Neural progenitor cell (in vitro differentiated cells): Measurements from ENCODE around the gene HEMGN. TPM values are rescaled to one million over a fixed set of nuclear protein-coding genes. Genes with fewer than 3 reads are reported as not detected.

Source experiments
- DNase-seq: peaks from one replicate; pipeline ENCODE4 v3.0.0-alpha.2; 2016; ENCODE audit warnings: low spot score
- H2AFZ ChIP-seq: fragments of 200-600 bp; sonication (generic); replicated peaks from 2 replicates; pipeline ENCODE4 v1.6.1; 2016; ENCODE audit warnings: antibody characterized with exemption
- H3F3A ChIP-seq: fragments of 200-600 bp; sonication (generic); 2 replicates; pipeline ENCODE4 v1.6.1; 2016; ENCODE audit warnings: antibody characterized with exemption, low read depth
- H3K27ac ChIP-seq: fragments of 200-600 bp; sonication (generic); 2 replicates; pipeline ENCODE4 v1.5.1; 2016; ENCODE audit warnings: mild to moderate bottlenecking
- H3K27me3 ChIP-seq: fragments of 200-600 bp; sonication (generic); 2 replicates; pipeline ENCODE4 v1.6.1; 2016; ENCODE audit warnings: mild to moderate bottlenecking, moderate library complexity
- H3K36me3 ChIP-seq: fragments of 200-600 bp; sonication (generic); 2 replicates; pipeline ENCODE4 v1.5.1; 2016
- H3K4me1 ChIP-seq: fragments of 200-600 bp; sonication (generic); 2 replicates; pipeline ENCODE4 v1.6.1; 2016; ENCODE audit warnings: mixed run types
- H3K4me2 ChIP-seq: fragments of 200-600 bp; sonication (generic); 2 replicates; pipeline ENCODE4 v1.6.1; 2016
- H3K4me3 ChIP-seq: fragments of 200-600 bp; sonication (generic); 2 replicates; pipeline ENCODE4 v1.5.1; 2016
- H3K79me2 ChIP-seq: fragments of 200-600 bp; sonication (generic); 2 replicates; pipeline ENCODE4 v1.6.1; 2016; ENCODE audit warnings: low read depth
- H3K9ac ChIP-seq: fragments of 200-600 bp; sonication (generic); 2 replicates; pipeline ENCODE4 v1.6.1; 2016
- H3K9me3 ChIP-seq: fragments of 200-600 bp; sonication (generic); 2 replicates; pipeline ENCODE4 v1.5.1; 2016; ENCODE audit warnings: low read depth
- H4K20me1 ChIP-seq: fragments of 200-600 bp; sonication (generic); 2 replicates; pipeline ENCODE4 v1.6.1; 2016; ENCODE audit warnings: low read depth
- H3K27ac Mint-ChIP-seq: 3 replicates; pipeline ENCODE4 v1.8.0; 2021; ENCODE audit warnings: mixed read lengths
- H3K27me3 Mint-ChIP-seq: 2 replicates; pipeline ENCODE4 v1.8.0; 2022; ENCODE audit warnings: low read depth, mild to moderate bottlenecking, inconsistent platforms, moderate library complexity, mixed read lengths; ENCODE audit not compliant: insufficient read depth
- H3K36me3 Mint-ChIP-seq: 3 replicates; pipeline ENCODE4 v1.8.0; 2021; ENCODE audit warnings: mixed read lengths
- H3K4me1 Mint-ChIP-seq: 3 replicates; pipeline ENCODE4 v1.8.0; 2021; ENCODE audit warnings: mixed read lengths
- H3K4me3 Mint-ChIP-seq: 3 replicates; pipeline ENCODE4 v1.8.0; 2021; ENCODE audit warnings: mild to moderate bottlenecking, moderate library complexity, mixed read lengths
- H3K9me3 Mint-ChIP-seq: 3 replicates; pipeline ENCODE4 v1.8.0; 2020; ENCODE audit warnings: mixed read lengths
- EZH2 ChIP-seq: fragments of 200-600 bp; sonication (generic); IDR thresholded peaks from 2 replicates; pipeline ENCODE4 v1.6.1; 2017; ENCODE audit warnings: antibody characterized with exemption, mild to moderate bottlenecking, moderate library complexity
- EZH2phosphoT487 ChIP-seq: fragments of 200-600 bp; sonication (generic); IDR thresholded peaks from 2 replicates; pipeline ENCODE4 v1.6.1; 2017; ENCODE audit warnings: antibody characterized with exemption
- total RNA-seq: library from RNA; depleted of rRNA; stranded (reverse); fragments of >200 nt; gene quantifications from 2 replicates; pipeline ENCODE4 v1.2.3, GENCODE V29; 2015; ENCODE audit warnings: low replicate concordance
- TF ChIP-seq, protein P1 (sequence below): fragments of 200-600 bp; sonication (generic); IDR thresholded peaks from 2 replicates; pipeline ENCODE4 v1.5.1; 2017; ENCODE audit warnings: antibody characterized with exemption, mild to moderate bottlenecking

The HEMGN gene
- total RNA-seq, 1 donor from 2014 or later: not detected

DNA sequence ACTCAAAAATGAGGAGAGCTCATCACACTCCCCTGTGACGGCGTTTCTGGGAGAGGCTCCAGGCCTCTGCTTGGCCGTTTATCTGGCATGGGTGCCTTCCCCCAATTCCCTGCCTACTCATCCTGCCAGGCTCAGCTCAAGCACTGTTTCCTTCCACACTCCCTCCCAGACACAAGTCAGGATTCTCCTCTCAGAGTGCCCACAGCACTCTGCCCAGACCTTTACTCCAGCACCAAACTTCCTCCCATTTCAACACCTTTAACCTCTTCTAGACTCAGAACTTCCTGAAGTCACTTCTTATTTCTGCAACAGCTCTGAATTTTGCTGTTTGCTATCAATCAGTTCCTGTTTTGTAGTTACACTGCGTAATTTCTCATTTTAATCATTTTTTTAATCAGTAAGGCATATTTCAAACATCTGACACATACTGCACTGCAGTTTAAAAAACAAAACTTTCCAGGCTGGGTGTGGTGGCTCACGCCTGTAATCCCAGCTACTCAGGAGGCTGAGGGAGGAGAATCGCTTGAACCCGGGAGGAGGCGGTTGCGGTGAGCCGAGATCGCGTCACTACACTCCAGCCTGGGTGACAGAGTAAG is 31.6 kb downstream of the HEMGN start:
- H3K27me3 Mint-ChIP-seq: no peaks in the 10 kb centered on the region
- no peak for DNase-seq
- Histone ChIP-seq H4K20me1 (no peaks in the 10 kb centered on the region), H3K4me3 (no peak overlapping the region), H3K27ac (no peak overlapping the region), H3F3A (no peaks in the 10 kb centered on the region), H3K9me3 (no peaks in the 10 kb centered on the region), H3K4me1 (no peaks in the 10 kb centered on the region), H3K9ac (no peak overlapping the region), H2AFZ (no peak overlapping the region), H3K36me3 (no peaks in the 10 kb centered on the region), H3K4me2 (no peak overlapping the region), H3K27me3 (no peaks in the 10 kb centered on the region), H3K79me2 (no peaks in the 10 kb centered on the region)
- no peak overlapping the region for H3K27ac Mint-ChIP-seq
- peaks cover 9% of the 10 kb centered on the region for H3K36me3 Mint-ChIP-seq
- H3K4me1 Mint-ChIP-seq: no peaks in the 10 kb centered on the region
- TF ChIP-seq, protein P1, sequence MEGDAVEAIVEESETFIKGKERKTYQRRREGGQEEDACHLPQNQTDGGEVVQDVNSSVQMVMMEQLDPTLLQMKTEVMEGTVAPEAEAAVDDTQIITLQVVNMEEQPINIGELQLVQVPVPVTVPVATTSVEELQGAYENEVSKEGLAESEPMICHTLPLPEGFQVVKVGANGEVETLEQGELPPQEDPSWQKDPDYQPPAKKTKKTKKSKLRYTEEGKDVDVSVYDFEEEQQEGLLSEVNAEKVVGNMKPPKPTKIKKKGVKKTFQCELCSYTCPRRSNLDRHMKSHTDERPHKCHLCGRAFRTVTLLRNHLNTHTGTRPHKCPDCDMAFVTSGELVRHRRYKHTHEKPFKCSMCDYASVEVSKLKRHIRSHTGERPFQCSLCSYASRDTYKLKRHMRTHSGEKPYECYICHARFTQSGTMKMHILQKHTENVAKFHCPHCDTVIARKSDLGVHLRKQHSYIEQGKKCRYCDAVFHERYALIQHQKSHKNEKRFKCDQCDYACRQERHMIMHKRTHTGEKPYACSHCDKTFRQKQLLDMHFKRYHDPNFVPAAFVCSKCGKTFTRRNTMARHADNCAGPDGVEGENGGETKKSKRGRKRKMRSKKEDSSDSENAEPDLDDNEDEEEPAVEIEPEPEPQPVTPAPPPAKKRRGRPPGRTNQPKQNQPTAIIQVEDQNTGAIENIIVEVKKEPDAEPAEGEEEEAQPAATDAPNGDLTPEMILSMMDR: no peak
- TF ChIP-seq EZH2phosphoT487 (no peak), EZH2 (no peak)
- H3K9me3 Mint-ChIP-seq: no peaks in the 10 kb centered on the region
- H3K4me3 Mint-ChIP-seq: no peak overlapping the region

DNA sequence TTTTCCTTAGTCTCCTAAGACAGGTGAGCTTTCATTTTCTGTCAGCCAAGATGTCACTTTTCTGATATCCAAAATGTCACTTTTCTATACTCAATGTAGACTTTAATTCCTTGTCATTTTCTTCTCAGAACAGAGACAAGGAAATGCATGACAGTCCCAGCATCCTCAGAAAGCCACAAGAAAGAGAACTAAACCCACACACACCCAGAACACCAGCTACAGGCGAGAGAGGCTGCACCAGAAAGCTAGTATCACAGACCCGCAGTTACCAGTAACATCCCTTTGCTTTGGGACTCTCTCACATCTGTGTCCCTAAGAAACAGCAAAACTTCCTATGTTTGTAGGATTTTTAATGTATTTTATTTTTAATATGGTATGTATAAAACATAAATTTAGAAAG is 32.7 kb downstream of the HEMGN start:
- no peaks in the 10 kb centered on the region for H3K27me3 Mint-ChIP-seq
- TF ChIP-seq, protein P1: no peak
- TF ChIP-seq EZH2 (no peak), EZH2phosphoT487 (no peak)
- H3K9me3 ChIP-seq: no peaks in the 10 kb centered on the region
- no peaks in the 10 kb centered on the region for H3K4me1 Mint-ChIP-seq
- H3K9me3 Mint-ChIP-seq: no peaks in the 10 kb centered on the region
- H2AFZ ChIP-seq: no peak overlapping the region
- H3K36me3 ChIP-seq: no peaks in the 10 kb centered on the region
- no peak overlapping the region for H3K4me2 ChIP-seq
- no peak for DNase-seq
- H3K4me1 ChIP-seq: no peaks in the 10 kb centered on the region
- no peaks in the 10 kb centered on the region for H3K27me3 ChIP-seq
- no peak overlapping the region for H3K9ac ChIP-seq
- no peak overlapping the region for H3K27ac ChIP-seq
- H3K36me3 Mint-ChIP-seq: peaks cover 7% of the 10 kb centered on the region
- no peaks in the 10 kb centered on the region for H3F3A ChIP-seq
- no peak overlapping the region for H3K4me3 ChIP-seq
- no peak overlapping the region for H3K4me3 Mint-ChIP-seq
- no peak overlapping the region for H3K27ac Mint-ChIP-seq
- no peaks in the 10 kb centered on the region for H3K79me2 ChIP-seq
- H4K20me1 ChIP-seq: no peaks in the 10 kb centered on the region

DNA sequence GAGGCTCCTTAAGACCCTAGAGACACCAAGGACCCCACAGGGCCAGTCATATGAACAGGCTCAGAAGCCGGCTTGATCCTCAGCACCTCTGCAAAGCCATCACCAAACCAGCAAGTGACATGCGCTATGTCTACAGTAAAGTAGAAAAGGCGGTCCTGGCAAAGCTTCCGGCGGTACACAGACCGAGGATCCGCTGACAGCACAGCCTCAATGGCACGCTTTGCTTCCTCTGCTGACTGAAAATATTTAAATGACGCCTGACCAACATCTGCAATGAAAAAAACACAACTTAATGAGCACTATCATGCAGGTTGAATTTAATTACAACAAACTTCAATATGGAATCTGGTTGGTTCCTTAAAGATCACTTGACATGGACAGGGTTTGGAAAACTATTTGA is 33.2 kb downstream of the HEMGN start:
- peaks cover 2% of the 10 kb centered on the region for H3K27me3 Mint-ChIP-seq
- Histone ChIP-seq H3K79me2 (no peaks in the 10 kb centered on the region), H3K9ac (peak overlapping the region; percentile 27), H3F3A (no peaks in the 10 kb centered on the region), H3K4me1 (no peaks in the 10 kb centered on the region), H3K9me3 (no peaks in the 10 kb centered on the region), H2AFZ (no peak overlapping the region), H3K4me3 (no peak overlapping the region), H3K4me2 (no peak overlapping the region), H3K27me3 (no peaks in the 10 kb centered on the region), H3K36me3 (no peaks in the 10 kb centered on the region), H4K20me1 (no peaks in the 10 kb centered on the region), H3K27ac (no peak overlapping the region)
- no peaks in the 10 kb centered on the region for H3K4me1 Mint-ChIP-seq
- TF ChIP-seq, protein P1: no peak
- no peak for TF ChIP-seq EZH2phosphoT487
- no peak for TF ChIP-seq EZH2
- peaks cover 7% of the 10 kb centered on the region for H3K36me3 Mint-ChIP-seq
- H3K27ac Mint-ChIP-seq: no peak overlapping the region
- no peaks in the 10 kb centered on the region for H3K9me3 Mint-ChIP-seq
- no peak for DNase-seq
- H3K4me3 Mint-ChIP-seq: no peak overlapping the region
